Mucosa of rectum (tissue), 2 donors: ENCODE results near the gene ALK.

ENCODE experiments used
- H3K27ac ChIP-seq, 2 donors: one replicate each; pipeline ENCODE4 v1.7.0; 2013; ENCODE audit warnings: inconsistent platforms in 2 of 2, low read depth in 2 of 2, low read length in 2 of 2
- H3K27me3 ChIP-seq, 2 donors: one replicate each; pipeline ENCODE4 v1.7.0; 2013; ENCODE audit warnings: low read length in 2 of 2; ENCODE audit not compliant: control insufficient read depth in 2 of 2, insufficient read depth in 2 of 2
- H3K36me3 ChIP-seq, 2 donors: one replicate each; pipeline ENCODE4 v1.7.0; 2013; ENCODE audit warnings: low read length in 2 of 2; ENCODE audit not compliant: control insufficient read depth in 2 of 2, insufficient read depth in 2 of 2
- H3K4me1 ChIP-seq, 2 donors: one replicate each; pipeline ENCODE4 v1.7.0; 2013; ENCODE audit warnings: low read length in 2 of 2, mild to moderate bottlenecking in 1 of 2; ENCODE audit not compliant: control insufficient read depth in 2 of 2, insufficient read depth in 2 of 2
- H3K4me3 ChIP-seq, 2 donors: one replicate each; pipeline ENCODE4 v1.7.0; 2013; ENCODE audit warnings: low read length in 2 of 2
- H3K9ac ChIP-seq, 2 donors: one replicate each; pipeline ENCODE4 v1.7.0; 2013; ENCODE audit warnings: low read length in 2 of 2, low read depth in 1 of 2, mild to moderate bottlenecking in 1 of 2
- H3K9me3 ChIP-seq, 2 donors: one replicate each; pipeline ENCODE4 v1.7.0; 2013; ENCODE audit warnings: low read length in 2 of 2; ENCODE audit not compliant: control insufficient read depth in 2 of 2
- donor health status: healthy.
- donor health status: Normal muscosa, but diverticular disease.

ALK gene

GRCh38 chr2:29311458-29311857, 609.9 kb downstream of the ALK start:
- Histone ChIP-seq H3K36me3 (no peaks in the 10 kb centered on the region), H3K9me3 (no peaks in the 10 kb centered on the region), H3K9ac (no peak overlapping the region), H3K27ac (no peak overlapping the region), H3K4me1 (peaks cover 0 to 4% of the 10 kb centered on the region in 2 donors), H3K4me3 (no peak overlapping the region), H3K27me3 (peaks cover 0 to 6% of the 10 kb centered on the region in 2 donors)

DNA sequence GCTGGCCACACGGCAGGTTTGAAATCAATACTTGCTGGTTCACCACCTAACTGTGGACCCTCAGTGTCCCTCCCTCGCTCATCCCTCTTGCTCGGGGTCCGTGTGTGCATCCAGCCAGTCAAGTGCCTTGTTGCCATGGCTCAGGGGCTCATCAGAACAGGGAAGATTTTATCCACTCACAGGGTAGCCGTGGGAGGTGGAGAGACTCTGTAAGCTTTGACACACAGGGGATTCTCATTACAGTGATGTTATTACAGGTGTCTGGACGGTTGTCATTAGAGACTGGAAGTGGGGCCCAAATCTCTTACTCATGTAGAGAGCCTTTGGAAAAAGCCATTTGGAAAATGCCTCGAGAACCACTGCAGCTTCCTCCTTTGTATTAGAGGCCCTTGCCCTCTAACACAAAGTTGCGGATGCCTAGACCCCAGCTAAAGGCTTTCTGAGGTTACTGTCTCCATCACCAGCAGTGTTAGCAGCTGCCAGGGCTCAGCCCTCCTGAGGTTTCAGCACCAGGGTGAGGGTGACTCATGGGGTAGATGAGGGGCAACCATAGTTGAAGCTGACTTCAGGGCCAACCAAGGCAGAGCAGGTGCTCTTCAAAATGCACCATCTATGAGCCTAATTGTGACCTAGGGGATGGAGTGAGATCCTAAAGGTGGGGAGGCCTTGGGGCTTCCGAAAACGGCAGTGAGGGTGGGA, 610.6 kb downstream of the ALK start:
- peaks cover 0 to 4% of the 10 kb centered on the region in 2 donors for H3K4me1 ChIP-seq

GRCh38 chr2:29309090-29310029, 612.0 kb downstream of the ALK start:
- no peaks in the 10 kb centered on the region for H3K9me3 ChIP-seq
- H3K27me3 ChIP-seq = peaks cover 0 to 5% of the 10 kb centered on the region in 2 donors
- H3K9ac ChIP-seq = no peak overlapping the region
- no peaks in the 10 kb centered on the region for H3K36me3 ChIP-seq
- H3K4me3 ChIP-seq = no peak overlapping the region
- H3K4me1 ChIP-seq = no peaks in the 10 kb centered on the region
- H3K27ac ChIP-seq = no peak overlapping the region

More for the DNA sequence above, 610.6 kb downstream of the ALK start:
- Histone ChIP-seq H3K27me3 (peaks cover 0 to 6% of the 10 kb centered on the region in 2 donors), H3K27ac (no peak overlapping the region), H3K9ac (no peak overlapping the region), H3K4me3 (no peak overlapping the region), H3K9me3 (no peaks in the 10 kb centered on the region), H3K36me3 (no peaks in the 10 kb centered on the region)

DNA sequence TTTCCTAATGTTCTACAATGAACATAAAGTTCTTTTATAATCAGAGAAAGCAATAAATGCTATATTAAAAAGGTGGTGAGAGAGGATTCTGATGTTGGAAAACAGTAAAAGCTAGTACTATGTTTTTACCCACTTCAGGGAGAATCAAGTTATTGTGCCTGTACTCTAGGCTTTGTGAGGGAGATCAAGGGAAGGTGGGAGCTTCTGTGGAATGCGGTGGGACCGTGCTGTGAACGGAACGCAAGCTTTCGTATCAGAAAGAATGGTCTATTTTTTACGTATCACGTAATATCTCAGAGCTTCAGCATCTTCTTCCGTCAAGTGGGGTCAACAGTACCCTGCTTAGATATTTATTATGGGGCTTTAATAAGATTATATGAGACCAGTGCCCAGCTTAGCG, 613.0 kb downstream of the ALK start:
- Histone ChIP-seq H3K27me3 (no peaks in the 10 kb centered on the region), H3K27ac (no peak overlapping the region), H3K9ac (no peak overlapping the region), H3K36me3 (no peaks in the 10 kb centered on the region), H3K4me3 (no peak overlapping the region), H3K9me3 (no peaks in the 10 kb centered on the region), H3K4me1 (no peaks in the 10 kb centered on the region)

- H3K4me3 ChIP-seq = no peak overlapping the region
These were observed 613.9 kb downstream of the ALK start for GRCh38 chr2:29307519-29307918.

GRCh38 chr2:29305762-29306161, 615.6 kb downstream of the ALK start:
- Histone ChIP-seq H3K27me3 (no peaks in the 10 kb centered on the region), H3K36me3 (no peaks in the 10 kb centered on the region), H3K4me3 (no peak overlapping the region), H3K9ac (no peak overlapping the region), H3K27ac (no peak overlapping the region), H3K4me1 (no peaks in the 10 kb centered on the region), H3K9me3 (no peaks in the 10 kb centered on the region)

More at GRCh38 chr2:29307519-29307918, 613.9 kb downstream of the ALK start:
- no peak overlapping the region for H3K9ac ChIP-seq
- H3K27me3 ChIP-seq = no peaks in the 10 kb centered on the region
- no peak overlapping the region for H3K27ac ChIP-seq
- no peaks in the 10 kb centered on the region for H3K4me1 ChIP-seq
- no peaks in the 10 kb centered on the region for H3K36me3 ChIP-seq
- no peaks in the 10 kb centered on the region for H3K9me3 ChIP-seq

DNA sequence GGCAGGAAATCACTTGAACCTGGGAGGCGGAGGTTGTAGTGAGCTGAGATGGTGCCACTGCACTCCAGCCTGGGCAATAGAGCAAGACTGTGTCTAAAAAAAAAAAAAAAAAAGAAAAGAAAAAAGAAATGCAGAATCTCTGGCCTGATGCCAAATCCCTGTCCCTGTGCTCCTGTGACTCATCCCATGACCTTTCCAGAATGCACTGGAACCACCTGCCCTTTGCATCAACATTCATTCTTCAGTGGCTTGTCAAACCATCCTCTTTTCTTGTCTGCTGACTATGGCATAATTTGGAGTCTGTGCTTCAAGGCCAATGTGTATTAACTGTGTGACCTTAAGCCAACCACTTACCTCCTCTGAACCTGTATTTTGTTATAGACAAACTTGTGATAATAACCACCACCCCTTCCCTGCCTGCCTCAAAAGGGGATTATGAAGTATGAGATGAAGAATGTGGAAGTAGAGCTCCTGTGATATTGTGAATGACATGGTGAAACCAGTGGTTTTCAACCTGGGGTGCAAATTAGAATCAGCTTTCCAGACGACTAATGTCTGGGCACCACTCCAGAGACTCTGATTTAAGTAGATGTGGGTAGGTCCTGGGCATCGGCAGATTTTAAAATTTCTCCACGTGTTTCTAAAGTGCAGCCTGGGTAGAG, 616.9 kb downstream of the ALK start:
- H3K9me3 ChIP-seq = no peaks in the 10 kb centered on the region
- no peaks in the 10 kb centered on the region for H3K36me3 ChIP-seq
- H3K27ac ChIP-seq = no peak overlapping the region
- no peaks in the 10 kb centered on the region for H3K4me1 ChIP-seq
- no peak overlapping the region for H3K9ac ChIP-seq
- H3K4me3 ChIP-seq = no peak overlapping the region
- no peaks in the 10 kb centered on the region for H3K27me3 ChIP-seq

DNA sequence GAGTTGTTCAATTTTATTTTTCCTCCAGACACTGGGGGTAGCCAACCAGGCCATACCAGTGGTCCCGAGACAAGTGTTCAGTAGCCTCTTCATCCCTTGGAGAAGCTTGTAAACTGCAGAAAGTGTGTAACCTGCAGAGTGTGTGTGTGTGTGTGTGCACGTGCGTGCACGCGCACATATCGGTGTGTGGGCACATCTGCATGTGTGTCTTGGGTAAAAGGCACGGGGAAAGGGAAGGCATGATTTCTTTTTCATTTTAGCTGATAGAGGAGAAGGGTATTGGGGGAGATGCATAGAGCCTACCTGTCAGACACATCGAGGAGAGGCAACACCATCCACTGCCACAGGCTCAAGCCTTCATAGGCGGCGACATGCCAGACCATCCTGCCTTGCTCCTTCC, 624.8 kb downstream of the ALK start:
- Histone ChIP-seq H3K4me1 (no peaks in the 10 kb centered on the region), H3K27ac (no peak overlapping the region), H3K4me3 (no peak overlapping the region), H3K27me3 (no peaks in the 10 kb centered on the region), H3K9me3 (no peaks in the 10 kb centered on the region), H3K36me3 (no peaks in the 10 kb centered on the region), H3K9ac (no peak overlapping the region)

- Histone ChIP-seq H3K4me1 (no peaks in the 10 kb centered on the region), H3K36me3 (no peaks in the 10 kb centered on the region), H3K9ac (no peak overlapping the region), H3K27me3 (no peaks in the 10 kb centered on the region), H3K27ac (no peak overlapping the region), H3K9me3 (no peaks in the 10 kb centered on the region), H3K4me3 (no peak overlapping the region)
These were observed 625.5 kb downstream of the ALK start for GRCh38 chr2:29295845-29296244.
